ENCODE results near the gene PKP4. TPM values are rescaled to one million over a fixed set of nuclear protein-coding genes. Genes with fewer than 3 reads are reported as not detected.
A peak's percentile ranks its signal among the peaks of the same experiment; 100 is the strongest.
"Not testable (repeated sequence)": the region's sequence is repeated elsewhere in the genome, so short reads cannot be mapped to it uniquely, and the experiment has no call there.

PKP4 gene
- total RNA-seq = 10 to 100 TPM; 17.8 to 43.0 (median 29.1) TPM

DNA sequence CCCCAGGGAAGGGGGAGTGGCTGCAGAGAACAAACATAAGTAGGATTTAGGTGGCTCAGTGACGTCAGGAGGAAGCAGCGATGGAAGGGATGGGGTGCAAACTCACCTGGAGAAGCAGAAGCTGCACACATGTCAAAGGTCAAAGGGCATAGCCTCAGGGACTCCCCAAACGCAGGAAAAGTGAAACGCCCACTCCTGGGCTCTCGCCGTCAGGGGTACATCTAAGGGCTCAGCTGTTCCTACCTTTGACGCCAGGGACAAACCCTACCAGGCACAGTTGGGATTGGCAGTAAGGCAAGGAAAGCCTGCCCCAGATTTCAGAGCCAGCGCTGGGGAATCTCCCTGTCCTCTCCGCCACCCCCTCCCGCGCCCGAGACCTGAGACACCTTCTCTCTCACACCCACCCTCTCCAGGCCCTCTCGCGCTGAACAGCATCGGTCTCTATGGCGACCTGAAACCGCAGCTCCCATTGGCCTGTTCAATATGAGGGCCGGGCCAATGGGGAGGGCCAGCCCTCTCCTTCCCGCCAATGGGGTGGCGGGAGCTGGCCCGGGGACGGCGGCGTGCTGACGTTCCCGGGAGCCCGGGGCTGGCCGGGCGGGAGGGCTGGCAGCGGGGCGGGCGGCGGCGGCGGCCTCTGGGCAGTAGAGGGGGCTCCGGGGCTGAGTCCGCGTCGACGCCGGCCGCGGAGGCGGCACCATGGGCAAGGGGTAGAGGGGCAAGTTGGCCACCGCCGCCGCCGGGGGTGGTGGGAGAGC lies at the start of gene PKP4, which contains the start of gene CCDC148:
PKP4 (plus strand) TSS at position 644 of the 758 bp plus-strand sequence. CDS start 76,233 bp downstream, outside the sequence.
CCDC148 (minus strand) TSS at position 445 of the 758 bp plus-strand sequence; CDS start at position 131, 314 bp downstream.
- H3K4me3 ChIP-seq = peak within 1 kb of the TSS; percentile 67 to 89 (median 83)
- in situ Hi-C loops (cut with MboI; ENCODE audit: low pct_unique_long_range_greater_than_20kb in 2 of 9, low sequenced_read_pairs in 9 of 9, unreplicated experiment in 9 of 9) = loop anchor here in 3 of 9 experiments (25.0 kb wide), 3 partner anchors 269 to 419 kb away; no protein-coding TSS in a partner anchor
- WGBS, 10 experiments = 0 to 2% (median 0%) methylated on average over 1 to 6 of the region's 48 CpGs; no CpG with 5 or more reads in 6 of the 10 experiments
- peak; percentile 76 to 89 (median 86) for ATAC-seq (replicated peaks in 6 of 8)
- peaks cover 0 to 15% of the 10 kb centered on the region in 2 donors for H3K4me1 ChIP-seq (replicated peaks in 1 of 2)
- peak within 1 kb of the TSS; percentile 53 to 73 for H3K27ac ChIP-seq

DNA sequence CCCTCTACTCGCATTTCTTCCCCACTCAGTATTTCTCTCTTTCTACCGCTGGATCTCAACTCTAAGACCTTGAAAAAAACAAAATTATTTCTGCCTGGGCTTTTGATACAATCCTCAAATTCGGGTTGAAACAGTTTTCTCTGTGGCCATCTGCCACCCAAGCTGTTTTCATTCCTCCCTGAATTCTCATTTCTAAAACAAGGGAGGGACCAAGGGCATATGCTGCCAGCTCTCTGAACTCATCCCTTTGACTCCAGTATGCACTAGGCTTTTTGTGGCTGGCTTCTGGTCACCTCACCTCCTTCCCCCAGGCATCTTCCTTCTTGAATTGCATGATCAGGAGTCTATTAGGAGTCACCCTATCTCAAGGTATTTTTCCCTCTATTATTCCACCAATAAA lies 49.7 kb upstream of the PKP4 start:
- Histone ChIP-seq H3K27ac (no peak overlapping the region), H3K4me3 (no peak overlapping the region), H3K4me1 (replicated peaks in 1 of 2) (no peaks in the 10 kb centered on the region)
- in situ Hi-C loops (cut with MboI; ENCODE audit: low pct_unique_long_range_greater_than_20kb in 2 of 9, low sequenced_read_pairs in 9 of 9, unreplicated experiment in 9 of 9) = no loop called here
- ATAC-seq (replicated peaks in 6 of 8) = no peak
- 22 to 100% (median 59%) methylated on average over 1 to 3 of the region's 3 CpGs; no CpG with 5 or more reads in 2 of the 10 experiments for WGBS, 10 experiments

- Histone ChIP-seq H3K4me3 (no peak overlapping the region), H3K27ac (no peak overlapping the region), H3K4me1 (replicated peaks in 1 of 2) (no peaks in the 10 kb centered on the region)
- in situ Hi-C loops (cut with MboI; ENCODE audit: low pct_unique_long_range_greater_than_20kb in 2 of 9, low sequenced_read_pairs in 9 of 9, unreplicated experiment in 9 of 9) = no loop called here
- 63 to 100% (median 100%) methylated on average over 1 of the region's 1 CpG; no CpG with 5 or more reads in 1 of the 10 experiments for WGBS, 10 experiments
- ATAC-seq (replicated peaks in 6 of 8) = no peak
Measured at GRCh38 chr2:158410132-158410531, 46.6 kb upstream of the PKP4 start.

DNA sequence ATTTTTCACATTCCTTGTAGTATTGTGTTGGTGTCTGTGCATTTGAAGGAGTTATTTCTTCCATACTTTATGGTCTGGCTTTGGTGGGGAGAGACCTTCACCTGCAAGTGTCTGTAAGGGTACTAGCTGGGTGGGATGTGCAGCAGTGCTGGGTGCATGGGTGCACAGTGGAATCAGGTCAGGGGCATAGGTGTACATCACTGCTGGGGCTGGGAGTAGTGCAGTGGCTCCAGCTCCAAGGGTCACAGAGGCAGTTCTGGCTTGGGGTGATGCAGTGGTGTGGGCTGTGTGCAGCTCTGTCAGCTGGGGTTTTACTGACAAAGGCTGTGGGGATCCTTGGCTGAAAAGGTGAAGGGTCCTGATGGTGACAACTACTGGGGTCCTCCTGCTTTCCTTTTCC lies 45.0 kb upstream of the PKP4 start:
- no peak overlapping the region for H3K27ac ChIP-seq
- no peak overlapping the region for H3K4me3 ChIP-seq
- H3K4me1 ChIP-seq (replicated peaks in 1 of 2) = no peaks in the 10 kb centered on the region
- no peak for ATAC-seq (replicated peaks in 6 of 8)
- in situ Hi-C loops (cut with MboI; ENCODE audit: low pct_unique_long_range_greater_than_20kb in 2 of 9, low sequenced_read_pairs in 9 of 9, unreplicated experiment in 9 of 9) = no loop called here

- 0 to 80% (median 55%) methylated on average over 1 to 3 of the region's 3 CpGs; no CpG with 5 or more reads in 3 of the 10 experiments for WGBS, 10 experiments
- Histone ChIP-seq H3K4me1 (replicated peaks in 1 of 2) (no peaks in the 10 kb centered on the region), H3K4me3 (no peak overlapping the region), H3K27ac (no peak overlapping the region)
- no peak for ATAC-seq (replicated peaks in 6 of 8)
- in situ Hi-C loops (cut with MboI; ENCODE audit: low pct_unique_long_range_greater_than_20kb in 2 of 9, low sequenced_read_pairs in 9 of 9, unreplicated experiment in 9 of 9) = no loop called here
Measured at GRCh38 chr2:158412206-158412605, 44.5 kb upstream of the PKP4 start.

DNA sequence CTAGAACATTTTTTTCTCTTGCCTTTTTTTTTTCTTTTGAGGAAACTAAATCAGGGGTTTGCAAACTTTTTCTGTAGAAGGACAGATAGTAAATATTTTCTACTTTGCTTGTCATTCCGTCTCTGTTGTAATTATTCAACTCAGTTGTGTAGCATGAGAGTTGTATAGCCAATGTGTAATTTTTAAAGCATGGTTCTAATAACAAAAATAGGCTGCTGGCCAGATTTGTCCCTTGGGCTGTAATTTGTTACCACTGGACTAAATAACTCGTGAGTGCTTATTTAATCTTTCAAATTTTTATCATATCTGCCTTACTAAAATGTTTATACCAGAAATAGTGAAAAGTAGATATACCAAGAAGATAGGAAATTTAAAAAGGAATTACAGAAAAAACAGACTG lies 43.2 kb upstream of the PKP4 start:
- ATAC-seq (replicated peaks in 6 of 8) = no peak
- WGBS, 10 experiments = 0 to 100% (median 67%) methylated on average over 1 to 2 of the region's 2 CpGs

DNA sequence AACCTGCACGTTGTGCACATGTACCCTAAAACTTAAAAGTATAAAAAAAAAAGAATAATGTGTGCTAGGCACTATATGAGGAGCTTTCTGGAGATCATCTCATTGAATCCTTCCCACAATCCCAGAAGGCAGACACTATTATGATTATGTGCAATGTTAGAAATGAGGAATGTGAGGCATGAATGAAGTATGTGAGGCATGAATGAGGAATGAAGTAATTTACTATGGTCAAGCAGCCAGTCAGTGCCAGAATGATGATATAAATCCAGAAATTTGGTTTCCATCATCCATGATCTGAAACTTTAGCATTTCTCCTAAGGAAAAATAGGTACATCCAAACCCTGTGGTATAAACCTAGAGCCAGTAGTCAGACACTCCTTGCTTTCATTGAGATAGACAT lies 42.2 kb upstream of the PKP4 start:
- no peak overlapping the region for H3K27ac ChIP-seq

More for the DNA sequence above, 43.2 kb upstream of the PKP4 start:
- Histone ChIP-seq H3K4me1 (replicated peaks in 1 of 2) (no peaks in the 10 kb centered on the region), H3K4me3 (no peak overlapping the region), H3K27ac (no peak overlapping the region)
- in situ Hi-C loops (cut with MboI; ENCODE audit: low pct_unique_long_range_greater_than_20kb in 2 of 9, low sequenced_read_pairs in 9 of 9, unreplicated experiment in 9 of 9) = no loop called here

DNA sequence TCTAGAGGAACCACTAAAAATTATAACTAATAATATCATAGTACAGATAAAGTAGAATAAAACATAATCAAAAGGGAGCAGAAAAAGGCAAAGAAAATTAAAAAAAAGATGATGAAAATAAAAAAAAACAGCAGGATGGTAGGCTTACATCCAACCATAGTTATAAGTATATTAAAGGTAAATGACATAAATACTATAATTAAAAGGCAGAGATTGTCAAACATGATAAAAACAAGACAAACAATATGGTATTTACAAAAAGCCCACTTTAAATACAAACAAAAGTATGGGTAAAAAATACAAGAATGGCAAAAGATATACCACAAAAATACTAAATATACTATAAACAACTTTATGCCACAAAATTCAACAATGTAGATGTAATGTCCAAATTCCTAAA lies 24.6 kb upstream of the PKP4 start:
- in situ Hi-C loops (cut with MboI; ENCODE audit: low pct_unique_long_range_greater_than_20kb in 2 of 9, low sequenced_read_pairs in 9 of 9, unreplicated experiment in 9 of 9) = no loop called here
- H3K27ac ChIP-seq = no peak overlapping the region
- no peaks in the 10 kb centered on the region for H3K4me1 ChIP-seq (replicated peaks in 1 of 2)
- H3K4me3 ChIP-seq = no peak overlapping the region
- ATAC-seq (replicated peaks in 6 of 8) = no peak

More for the DNA sequence above, 42.2 kb upstream of the PKP4 start:
- ATAC-seq (replicated peaks in 6 of 8) = no peak
- no peaks in the 10 kb centered on the region for H3K4me1 ChIP-seq (replicated peaks in 1 of 2)
- 60 to 100% (median 88%) methylated on average over 1 of the region's 1 CpG; no CpG with 5 or more reads in 3 of the 10 experiments for WGBS, 10 experiments
- no peak overlapping the region for H3K4me3 ChIP-seq
- in situ Hi-C loops (cut with MboI; ENCODE audit: low pct_unique_long_range_greater_than_20kb in 2 of 9, low sequenced_read_pairs in 9 of 9, unreplicated experiment in 9 of 9) = no loop called here

GRCh38 chr2:158433716-158434115 lies 23.0 kb upstream of the PKP4 start:
- in situ Hi-C loops (cut with MboI; ENCODE audit: low pct_unique_long_range_greater_than_20kb in 2 of 9, low sequenced_read_pairs in 9 of 9, unreplicated experiment in 9 of 9); ATAC-seq (replicated peaks in 6 of 8); H3K4me1 ChIP-seq (replicated peaks in 1 of 2); H3K27ac ChIP-seq; H3K4me3 ChIP-seq: not testable (repeated sequence)
- 36 to 100% (median 64%) methylated on average over 1 to 9 of the region's 13 CpGs; no CpG with 5 or more reads in 4 of the 10 experiments for WGBS, 10 experiments

- 50 to 100% (median 83%) methylated on average over 1 to 2 of the region's 4 CpGs; no CpG with 5 or more reads in 6 of the 10 experiments for WGBS, 10 experiments
- ATAC-seq (replicated peaks in 6 of 8); H3K4me3 ChIP-seq; in situ Hi-C loops (cut with MboI; ENCODE audit: low pct_unique_long_range_greater_than_20kb in 2 of 9, low sequenced_read_pairs in 9 of 9, unreplicated experiment in 9 of 9); H3K4me1 ChIP-seq (replicated peaks in 1 of 2); H3K27ac ChIP-seq: not testable (repeated sequence)
Measured at GRCh38 chr2:158439062-158439461, 17.7 kb upstream of the PKP4 start.

- WGBS, 10 experiments = 40 to 100% (median 89%) methylated on average over 1 of the region's 1 CpG; no CpG with 5 or more reads in 2 of the 10 experiments
- no peak overlapping the region for H3K27ac ChIP-seq
- H3K4me3 ChIP-seq = no peak overlapping the region
- ATAC-seq (replicated peaks in 6 of 8) = peak in 1 of 8 experiments; percentile 58
- in situ Hi-C loops (cut with MboI; ENCODE audit: low pct_unique_long_range_greater_than_20kb in 2 of 9, low sequenced_read_pairs in 9 of 9, unreplicated experiment in 9 of 9) = no loop called here
- no peaks in the 10 kb centered on the region for H3K4me1 ChIP-seq (replicated peaks in 1 of 2)
Measured at GRCh38 chr2:158443606-158444005, 13.1 kb upstream of the PKP4 start.

- Histone ChIP-seq H3K4me1 (replicated peaks in 1 of 2) (peaks cover 0 to 15% of the 10 kb centered on the region in 2 donors), H3K4me3 (peak overlapping the region; percentile 67 to 89 (median 83)), H3K27ac (peak overlapping the region; percentile 53 to 73)
- in situ Hi-C loops (cut with MboI; ENCODE audit: low pct_unique_long_range_greater_than_20kb in 2 of 9, low sequenced_read_pairs in 9 of 9, unreplicated experiment in 9 of 9) = loop anchor here in 3 of 9 experiments (25.0 kb wide), 3 partner anchors 270 to 420 kb away; no protein-coding TSS in a partner anchor
- ATAC-seq (replicated peaks in 6 of 8) = peak; percentile 23 to 54 (median 33)
- 0 to 3% methylated on average over 2 to 7 of the region's 84 CpGs; no CpG with 5 or more reads in 8 of the 10 experiments for WGBS, 10 experiments
Measured at GRCh38 chr2:158457092-158457825, 507 bp downstream of the PKP4 start.

All from motor neuron (in vitro differentiated cells).